Activated CD4-positive, alpha-beta T cell treated with anti-CD3 and anti-CD28 coated beads for 36 hours (primary cell): Measurements from ENCODE around the gene SCTR. TPM values are rescaled to one million over a fixed set of nuclear protein-coding genes. Genes with fewer than 3 reads are reported as not detected.

Source experiments
- ATAC-seq: fragments of 200-7000 bp; cut with Tn5 transposase; one replicate; pipeline ENCODE4 v1.10.0; 2021; ENCODE audit warnings: mild to moderate bottlenecking, moderate library complexity
- CTCF ChIA-PET: fragments of 350-600 bp; sonication (Branson Sonifier 250); formaldehyde crosslinking; loops from one replicate; lab custom pipeline; 2021; ENCODE audit warnings: antibody characterized with exemption; lab: Charles Lee
- POLR2A ChIA-PET: fragments of 350-600 bp; sonication (Branson Sonifier 250); formaldehyde crosslinking; loops from one replicate; lab custom pipeline; 2021; ENCODE audit warnings: antibody characterized with exemption, inconsistent platforms; lab: Charles Lee
- DNase-seq: peaks from one replicate; pipeline ENCODE4 v3.0.0-alpha.2; 2020
- H3K27ac Mint-ChIP-seq: one replicate; pipeline ENCODE4 v1.8.0; 2021; ENCODE audit warnings: mixed read lengths
- H3K27me3 Mint-ChIP-seq: one replicate; pipeline ENCODE4 v1.8.0; 2021; ENCODE audit warnings: mixed read lengths
- H3K36me3 Mint-ChIP-seq: one replicate; pipeline ENCODE4 v1.8.0; 2021; ENCODE audit warnings: low read depth, mixed read lengths
- H3K4me1 Mint-ChIP-seq: one replicate; pipeline ENCODE4 v1.8.0; 2021; ENCODE audit warnings: mixed read lengths
- H3K4me3 Mint-ChIP-seq: one replicate; pipeline ENCODE4 v1.8.0; 2021; ENCODE audit warnings: mild to moderate bottlenecking, moderate library complexity, mixed read lengths
- H3K9me3 Mint-ChIP-seq: one replicate; pipeline ENCODE4 v1.8.0; 2021; ENCODE audit warnings: low read depth, mixed read lengths
- intact Hi-C, 2 experiments: fragments of 100-400 bp; cut with DNase I in 1 of 2; cut with micrococcal nuclease in 1 of 2; formaldehyde crosslinking; loops; one replicate each; pipeline versions ENCODE4 v1.14.2 to v1.15.1; 2022 to 2024; cut with DNase I, micrococcal nuclease
- total RNA-seq, 2 experiments: library from RNA; stranded (reverse); gene quantifications; one replicate each; pipeline ENCODE4 v1.2.3, GENCODE V29; 2021

SCTR gene
- total RNA-seq, 2 experiments from 2014 or later: not detected

DNA sequence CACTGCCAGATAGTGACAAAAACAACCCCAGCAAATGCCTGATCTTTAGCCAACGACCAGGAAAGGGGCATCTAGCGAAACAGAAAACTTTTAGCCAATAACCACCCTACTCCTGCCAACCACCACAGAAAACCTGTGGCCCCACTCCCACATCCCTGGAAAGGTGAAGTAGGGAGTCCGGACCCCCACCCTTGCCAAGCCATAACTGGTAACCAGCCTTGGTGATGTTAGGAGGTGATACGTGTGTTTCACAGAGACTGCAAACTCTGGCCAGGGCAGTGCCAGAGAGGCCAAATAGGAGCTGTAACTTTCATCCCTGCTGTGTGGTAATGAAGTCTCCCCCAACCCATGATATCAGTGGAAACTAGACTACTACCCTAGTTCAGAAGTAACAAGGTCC lies 27.6 kb downstream of the SCTR start:
- H3K27me3 Mint-ChIP-seq: peaks cover 38% of the 10 kb centered on the region
- H3K4me3 Mint-ChIP-seq: no peak overlapping the region
- H3K9me3 Mint-ChIP-seq: peaks cover 20% of the 10 kb centered on the region
- intact Hi-C loops: no loop called here
- DNase-seq (no peak), ATAC-seq (no peak)
- CTCF ChIA-PET: interaction anchor here (0.7 to 2.2 kb wide), 2 partner anchors 11 to 311 kb away, joined by 4 to 6 read pairs; no protein-coding TSS in a partner anchor
- H3K27ac Mint-ChIP-seq: no peak overlapping the region
- H3K4me1 Mint-ChIP-seq: no peaks in the 10 kb centered on the region
- peaks cover 1% of the 10 kb centered on the region for H3K36me3 Mint-ChIP-seq
- POLR2A ChIA-PET: no interaction called here

GRCh38 chr2:119495948-119496347 lies 28.3 kb downstream of the SCTR start:
- no peak for ATAC-seq
- Mint-ChIP-seq H3K4me3 (no peak overlapping the region), H3K4me1 (no peaks in the 10 kb centered on the region), H3K36me3 (no peaks in the 10 kb centered on the region), H3K27ac (no peak overlapping the region), H3K27me3 (peaks cover 34% of the 10 kb centered on the region), H3K9me3 (peaks cover 17% of the 10 kb centered on the region)
- ChIA-PET CTCF (interaction anchor here (0.7 to 2.2 kb wide), 5 partner anchors 10 to 311 kb away, joined by 3 to 6 read pairs (median 4); no protein-coding TSS in a partner anchor), POLR2A (no interaction called here)
- no peak for DNase-seq
- intact Hi-C loops: no loop called here

DNA sequence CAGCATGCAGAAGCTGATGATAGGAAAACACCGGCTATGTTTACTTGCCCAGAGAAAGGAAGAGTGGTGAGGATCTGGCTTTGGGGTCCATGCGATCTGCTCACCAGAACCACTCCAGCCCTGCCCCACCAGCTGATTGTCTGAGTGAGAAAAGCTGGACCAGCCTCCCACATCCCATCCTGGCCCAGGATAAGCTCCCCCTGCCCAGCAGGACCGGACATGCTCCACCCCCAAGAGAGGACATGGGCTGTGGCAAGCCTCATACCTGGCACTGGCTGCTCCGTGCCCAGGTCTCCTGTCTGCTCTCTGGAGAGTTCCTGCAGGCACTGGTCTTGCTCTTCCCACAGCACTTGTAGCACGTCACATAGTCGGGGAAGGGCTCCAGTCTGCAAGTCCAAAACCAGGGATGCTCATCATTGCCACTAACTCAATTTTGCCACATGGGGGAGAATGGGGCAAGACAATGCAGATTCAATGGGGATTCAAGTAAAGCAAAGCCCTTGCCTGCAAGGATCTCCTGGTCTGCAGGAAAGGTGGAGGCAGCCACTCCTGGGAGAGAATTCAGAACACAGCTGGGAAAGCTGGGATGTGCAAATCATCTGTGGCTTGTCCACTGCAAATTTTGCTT lies 30.0 kb downstream of the SCTR start:
- ATAC-seq: no peak
- CTCF ChIA-PET: interaction anchor here (0.6 kb wide), 1 partner anchor 715 kb away, joined by 3 read pairs; no protein-coding TSS in a partner anchor
- intact Hi-C loops: no loop called here

GRCh38 chr2:119491776-119492525 lies 32.3 kb downstream of the SCTR start:
- DNase-seq: no peak
- H3K4me3 Mint-ChIP-seq: no peak overlapping the region
- intact Hi-C loops: no loop called here
- no peaks in the 10 kb centered on the region for H3K36me3 Mint-ChIP-seq
- H3K27ac Mint-ChIP-seq: no peak overlapping the region
- H3K9me3 Mint-ChIP-seq: no peaks in the 10 kb centered on the region
- ChIA-PET CTCF (no interaction called here), POLR2A (no interaction called here)
- ATAC-seq: no peak
- no peaks in the 10 kb centered on the region for H3K4me1 Mint-ChIP-seq
- H3K27me3 Mint-ChIP-seq: peaks cover 17% of the 10 kb centered on the region

More for the DNA sequence above, 30.0 kb downstream of the SCTR start:
- Mint-ChIP-seq H3K9me3 (peaks cover 7% of the 10 kb centered on the region), H3K27ac (no peak overlapping the region), H3K4me3 (no peak overlapping the region), H3K27me3 (peaks cover 24% of the 10 kb centered on the region), H3K36me3 (no peaks in the 10 kb centered on the region), H3K4me1 (no peaks in the 10 kb centered on the region)
- no peak for DNase-seq
- POLR2A ChIA-PET: no interaction called here

- POLR2A ChIA-PET: no interaction called here
- no peaks in the 10 kb centered on the region for H3K9me3 Mint-ChIP-seq
- no peak overlapping the region for H3K4me3 Mint-ChIP-seq
- ATAC-seq (no peak), DNase-seq (no peak)
- CTCF ChIA-PET: interaction anchor here (0.9 kb wide), 1 partner anchor 11 kb away, joined by 3 read pairs; no protein-coding TSS in a partner anchor
- no peaks in the 10 kb centered on the region for H3K36me3 Mint-ChIP-seq
- intact Hi-C loops: no loop called here
- H3K4me1 Mint-ChIP-seq: no peaks in the 10 kb centered on the region
- H3K27me3 Mint-ChIP-seq: peaks cover 16% of the 10 kb centered on the region
- H3K27ac Mint-ChIP-seq: no peak overlapping the region
Measured at GRCh38 chr2:119490653-119491195, 33.6 kb downstream of the SCTR start.

DNA sequence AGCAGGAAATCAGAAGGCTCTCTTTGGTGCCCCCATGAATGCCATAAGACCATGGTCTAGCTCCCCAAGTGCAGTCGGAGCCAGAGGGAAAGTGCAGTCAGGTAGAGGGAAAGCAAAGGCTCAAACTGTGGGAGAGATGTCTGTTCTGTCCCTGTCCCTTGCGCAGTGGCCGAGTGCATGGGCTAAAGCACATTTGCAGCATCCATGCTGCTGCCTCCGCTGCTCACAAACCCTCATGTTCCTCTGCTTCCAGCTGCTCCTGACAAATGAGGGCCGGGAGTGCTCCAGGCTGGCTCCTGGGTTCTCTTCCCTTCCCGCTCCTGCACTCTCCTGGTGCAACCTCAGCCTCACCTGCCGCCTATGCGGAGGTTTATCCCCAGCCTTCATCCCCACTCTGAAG lies 34.2 kb downstream of the SCTR start:
- Mint-ChIP-seq H3K36me3 (no peaks in the 10 kb centered on the region), H3K27me3 (peaks cover 18% of the 10 kb centered on the region), H3K9me3 (no peaks in the 10 kb centered on the region), H3K4me3 (no peak overlapping the region), H3K27ac (no peak overlapping the region), H3K4me1 (no peaks in the 10 kb centered on the region)
- DNase-seq: no peak
- ATAC-seq: no peak
- ChIA-PET POLR2A (no interaction called here), CTCF (interaction anchor here (0.9 kb wide), 1 partner anchor 10 kb away, joined by 3 read pairs; no protein-coding TSS in a partner anchor)
- intact Hi-C loops: no loop called here

- no peaks in the 10 kb centered on the region for H3K4me1 Mint-ChIP-seq
- H3K27ac Mint-ChIP-seq: no peak overlapping the region
- ChIA-PET CTCF (interaction anchor here (0.8 kb wide), 1 partner anchor 10 kb away, joined by 5 read pairs; no protein-coding TSS in a partner anchor), POLR2A (interaction anchor here (0.6 kb wide), 1 partner anchor 179 kb away, joined by 4 read pairs; no protein-coding TSS in a partner anchor)
- H3K4me3 Mint-ChIP-seq: no peak overlapping the region
- intact Hi-C loops: no loop called here
- no peaks in the 10 kb centered on the region for H3K36me3 Mint-ChIP-seq
- no peak for ATAC-seq
- no peaks in the 10 kb centered on the region for H3K9me3 Mint-ChIP-seq
- DNase-seq: no peak
- peaks cover 14% of the 10 kb centered on the region for H3K27me3 Mint-ChIP-seq
Measured at GRCh38 chr2:119489232-119489952, 34.9 kb downstream of the SCTR start.

- DNase-seq (no peak), ATAC-seq (no peak)
- CTCF ChIA-PET: interaction anchor here (0.8 kb wide), 2 partner anchors 9 to 12 kb away, joined by 3 to 5 read pairs; no protein-coding TSS in a partner anchor
- Mint-ChIP-seq H3K27ac (no peak overlapping the region), H3K9me3 (no peaks in the 10 kb centered on the region), H3K36me3 (no peaks in the 10 kb centered on the region), H3K27me3 (peaks cover 12% of the 10 kb centered on the region), H3K4me3 (no peak overlapping the region), H3K4me1 (no peaks in the 10 kb centered on the region)
- intact Hi-C loops: no loop called here
- POLR2A ChIA-PET: interaction anchor here (0.6 kb wide), 1 partner anchor 179 kb away, joined by 4 read pairs; no protein-coding TSS in a partner anchor
Measured at GRCh38 chr2:119488245-119489214, 35.8 kb downstream of the SCTR start.

GRCh38 chr2:119487434-119488244 lies 36.6 kb downstream of the SCTR start:
- no peaks in the 10 kb centered on the region for H3K9me3 Mint-ChIP-seq
- intact Hi-C loops: no loop called here
- H3K4me1 Mint-ChIP-seq: no peaks in the 10 kb centered on the region
- ChIA-PET CTCF (interaction anchor here (0.7 to 2.6 kb wide), 3 partner anchors 11 to 1199 kb away, joined by 3 to 6 read pairs (median 3); no protein-coding TSS in a partner anchor), POLR2A (no interaction called here)
- H3K27ac Mint-ChIP-seq: no peak overlapping the region
- no peak overlapping the region for H3K4me3 Mint-ChIP-seq
- no peak for DNase-seq
- ATAC-seq: no peak
- no peaks in the 10 kb centered on the region for H3K36me3 Mint-ChIP-seq
- H3K27me3 Mint-ChIP-seq: peaks cover 12% of the 10 kb centered on the region
